ENCODE data around the gene ADGRL1. TPM values are rescaled to one million over a fixed set of nuclear protein-coding genes. Genes with fewer than 3 reads are reported as not detected.
"Not testable (repeated sequence)": the region's sequence is repeated elsewhere in the genome, so short reads cannot be mapped to it uniquely, and the experiment has no call there.

ADGRL1 gene
- total and polyA plus RNA-seq, 9 of the 15 experiments (the other 6 are each of a cell fraction or from before 2014, with no cell fraction given) = 0.14 to 37.0 (median 8.6) TPM

DNA sequence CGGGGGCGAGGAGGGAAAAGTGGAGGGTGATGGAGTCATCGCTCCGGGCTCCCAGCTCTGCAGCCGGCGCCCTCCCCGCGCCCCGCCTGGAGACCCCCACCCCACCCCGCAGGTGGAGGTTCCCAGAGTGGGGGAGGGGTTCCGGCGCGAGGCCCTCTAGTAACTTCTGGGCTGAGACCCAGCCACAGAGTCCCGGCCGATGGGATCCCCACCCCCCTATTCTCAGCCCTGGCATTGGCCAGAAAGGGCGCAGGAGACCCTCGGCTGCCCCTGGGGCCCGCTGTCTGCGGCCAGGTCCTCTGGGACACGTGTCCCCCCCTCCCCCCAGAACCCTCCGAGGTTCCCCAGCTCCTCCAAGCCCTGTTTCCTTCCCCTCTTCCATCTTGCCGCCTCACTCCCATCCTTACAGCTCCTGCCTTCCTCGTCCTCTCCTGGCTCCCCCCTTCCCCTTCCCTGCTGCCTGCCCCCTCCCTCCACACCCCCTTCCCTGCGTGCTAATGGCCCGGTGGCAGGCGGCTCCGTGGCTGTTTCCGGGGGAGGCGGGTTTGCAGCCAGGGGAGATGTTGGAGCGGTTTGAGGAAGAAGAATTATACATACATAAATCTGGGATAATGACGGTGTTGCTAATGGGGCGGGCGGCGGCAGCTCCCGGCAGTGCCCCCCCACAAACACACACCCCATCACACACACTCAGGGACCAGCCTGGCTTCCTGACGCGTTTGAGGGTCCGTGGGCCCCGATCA lies 43.2 kb upstream of the ADGRL1 start:
- H4K20me1 ChIP-seq (replicated peaks; ENCODE audit: control insufficient read depth, insufficient read depth, low read length); in situ Hi-C loops (cut with MboI); POLR2A ChIA-PET; BruUV-seq (replicated peaks); FAIRE-seq; H3K36me3 ChIP-seq (ENCODE audit: control insufficient read depth, insufficient read depth, low read length); H3K79me2 ChIP-seq (ENCODE audit: control insufficient read depth, insufficient read depth, low read length); H3K27ac ChIP-seq (ENCODE audit: extremely low read depth, low read depth, low read length); H3K27me3 ChIP-seq (ENCODE audit: control insufficient read depth in 2 of 2, insufficient read depth in 2 of 2, low read length in 2 of 2); intact Hi-C loops (cut with micrococcal nuclease); H3K9me3 ChIP-seq (replicated peaks; ENCODE audit: control insufficient read depth, insufficient read depth, low read depth, low read length); H3K9me1 ChIP-seq (ENCODE audit: control insufficient read depth, insufficient read depth, low read length): not testable (repeated sequence)
- ATAC-seq (peak; percentile 50), DNase-seq (ENCODE audit: extremely low read depth in 1 of 4, low spot score in 3 of 4) (peak in 2 of 4 experiments; percentile 11 to 13)
- Histone ChIP-seq H3K4me3 (peak overlapping the region; percentile 14; the same call in 1 of the 2 replicates), H3K9ac (ENCODE audit: insufficient read depth in 1 of 2, low read depth in 2 of 2, low read length in 2 of 2) (peak overlapping the region in 1 of 2 experiments; percentile 20; a peak in 1 of 4 replicates), H2AFZ (ENCODE audit: low read depth, low read length) (peak overlapping the region; percentile 77), H3K4me2 (ENCODE audit: insufficient read depth, low read length) (peak overlapping the region; percentile 29; the same call in 1 of the 2 replicates), H3K4me1 (replicated peaks in 1 of 2; ENCODE audit: control insufficient read depth in 2 of 2, insufficient read depth in 2 of 2, low read length in 2 of 2) (peaks cover 0 to 18% of the 10 kb centered on the region in 2 experiments; a peak in 2 of 5 replicates)
- WGBS (ENCODE audit: insufficient coverage, low coverage, missing lambda C conversion rate) = 3% methylated on average over 11 of the region's 39 CpGs
- CTCF ChIA-PET (ENCODE audit: low intra/inter-chr PET ratio) = interaction anchor here (0.6 kb wide), 1 partner anchor 185 kb away, joined by 3 read pairs; no protein-coding TSS in a partner anchor
- peak; percentile 24; the same call in 1 of the 2 replicates for TF ChIP-seq ZBTB7A (IDR thresholded peaks at IDR 0.05; ENCODE audit: borderline replicate concordance, control insufficient read depth, low read depth, low read length)
- peak; percentile 12; the same call in 1 of the 2 replicates for TF ChIP-seq NFRKB (IDR thresholded peaks at IDR 0.05; ENCODE audit: low read depth)
- TF ChIP-seq, protein P1, sequence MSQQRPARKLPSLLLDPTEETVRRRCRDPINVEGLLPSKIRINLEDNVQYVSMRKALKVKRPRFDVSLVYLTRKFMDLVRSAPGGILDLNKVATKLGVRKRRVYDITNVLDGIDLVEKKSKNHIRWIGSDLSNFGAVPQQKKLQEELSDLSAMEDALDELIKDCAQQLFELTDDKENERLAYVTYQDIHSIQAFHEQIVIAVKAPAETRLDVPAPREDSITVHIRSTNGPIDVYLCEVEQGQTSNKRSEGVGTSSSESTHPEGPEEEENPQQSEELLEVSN (IDR thresholded peaks at IDR 0.05; ENCODE audit: borderline replicate concordance in 1 of 2, extremely low read depth in 1 of 2, insufficient read depth in 1 of 2, insufficient read length in 1 of 2, low read depth in 1 of 2, low read length in 1 of 2, poor library complexity in 1 of 2, severe bottlenecking in 1 of 2) = peak in 1 of 2 experiments; percentile 29
- TF ChIP-seq RBFOX2 (IDR thresholded peaks at IDR 0.05; ENCODE audit: low read depth, low read length) = peak; percentile 34; the same call in 1 of the 2 replicates
- 0 out of 2 replicates have a peak, but pooled peaks have one; percentile 22 for TF ChIP-seq POLR2G (IDR thresholded peaks at IDR 0.05; ENCODE audit: low read depth, low read length)
- TF ChIP-seq, protein P2, sequence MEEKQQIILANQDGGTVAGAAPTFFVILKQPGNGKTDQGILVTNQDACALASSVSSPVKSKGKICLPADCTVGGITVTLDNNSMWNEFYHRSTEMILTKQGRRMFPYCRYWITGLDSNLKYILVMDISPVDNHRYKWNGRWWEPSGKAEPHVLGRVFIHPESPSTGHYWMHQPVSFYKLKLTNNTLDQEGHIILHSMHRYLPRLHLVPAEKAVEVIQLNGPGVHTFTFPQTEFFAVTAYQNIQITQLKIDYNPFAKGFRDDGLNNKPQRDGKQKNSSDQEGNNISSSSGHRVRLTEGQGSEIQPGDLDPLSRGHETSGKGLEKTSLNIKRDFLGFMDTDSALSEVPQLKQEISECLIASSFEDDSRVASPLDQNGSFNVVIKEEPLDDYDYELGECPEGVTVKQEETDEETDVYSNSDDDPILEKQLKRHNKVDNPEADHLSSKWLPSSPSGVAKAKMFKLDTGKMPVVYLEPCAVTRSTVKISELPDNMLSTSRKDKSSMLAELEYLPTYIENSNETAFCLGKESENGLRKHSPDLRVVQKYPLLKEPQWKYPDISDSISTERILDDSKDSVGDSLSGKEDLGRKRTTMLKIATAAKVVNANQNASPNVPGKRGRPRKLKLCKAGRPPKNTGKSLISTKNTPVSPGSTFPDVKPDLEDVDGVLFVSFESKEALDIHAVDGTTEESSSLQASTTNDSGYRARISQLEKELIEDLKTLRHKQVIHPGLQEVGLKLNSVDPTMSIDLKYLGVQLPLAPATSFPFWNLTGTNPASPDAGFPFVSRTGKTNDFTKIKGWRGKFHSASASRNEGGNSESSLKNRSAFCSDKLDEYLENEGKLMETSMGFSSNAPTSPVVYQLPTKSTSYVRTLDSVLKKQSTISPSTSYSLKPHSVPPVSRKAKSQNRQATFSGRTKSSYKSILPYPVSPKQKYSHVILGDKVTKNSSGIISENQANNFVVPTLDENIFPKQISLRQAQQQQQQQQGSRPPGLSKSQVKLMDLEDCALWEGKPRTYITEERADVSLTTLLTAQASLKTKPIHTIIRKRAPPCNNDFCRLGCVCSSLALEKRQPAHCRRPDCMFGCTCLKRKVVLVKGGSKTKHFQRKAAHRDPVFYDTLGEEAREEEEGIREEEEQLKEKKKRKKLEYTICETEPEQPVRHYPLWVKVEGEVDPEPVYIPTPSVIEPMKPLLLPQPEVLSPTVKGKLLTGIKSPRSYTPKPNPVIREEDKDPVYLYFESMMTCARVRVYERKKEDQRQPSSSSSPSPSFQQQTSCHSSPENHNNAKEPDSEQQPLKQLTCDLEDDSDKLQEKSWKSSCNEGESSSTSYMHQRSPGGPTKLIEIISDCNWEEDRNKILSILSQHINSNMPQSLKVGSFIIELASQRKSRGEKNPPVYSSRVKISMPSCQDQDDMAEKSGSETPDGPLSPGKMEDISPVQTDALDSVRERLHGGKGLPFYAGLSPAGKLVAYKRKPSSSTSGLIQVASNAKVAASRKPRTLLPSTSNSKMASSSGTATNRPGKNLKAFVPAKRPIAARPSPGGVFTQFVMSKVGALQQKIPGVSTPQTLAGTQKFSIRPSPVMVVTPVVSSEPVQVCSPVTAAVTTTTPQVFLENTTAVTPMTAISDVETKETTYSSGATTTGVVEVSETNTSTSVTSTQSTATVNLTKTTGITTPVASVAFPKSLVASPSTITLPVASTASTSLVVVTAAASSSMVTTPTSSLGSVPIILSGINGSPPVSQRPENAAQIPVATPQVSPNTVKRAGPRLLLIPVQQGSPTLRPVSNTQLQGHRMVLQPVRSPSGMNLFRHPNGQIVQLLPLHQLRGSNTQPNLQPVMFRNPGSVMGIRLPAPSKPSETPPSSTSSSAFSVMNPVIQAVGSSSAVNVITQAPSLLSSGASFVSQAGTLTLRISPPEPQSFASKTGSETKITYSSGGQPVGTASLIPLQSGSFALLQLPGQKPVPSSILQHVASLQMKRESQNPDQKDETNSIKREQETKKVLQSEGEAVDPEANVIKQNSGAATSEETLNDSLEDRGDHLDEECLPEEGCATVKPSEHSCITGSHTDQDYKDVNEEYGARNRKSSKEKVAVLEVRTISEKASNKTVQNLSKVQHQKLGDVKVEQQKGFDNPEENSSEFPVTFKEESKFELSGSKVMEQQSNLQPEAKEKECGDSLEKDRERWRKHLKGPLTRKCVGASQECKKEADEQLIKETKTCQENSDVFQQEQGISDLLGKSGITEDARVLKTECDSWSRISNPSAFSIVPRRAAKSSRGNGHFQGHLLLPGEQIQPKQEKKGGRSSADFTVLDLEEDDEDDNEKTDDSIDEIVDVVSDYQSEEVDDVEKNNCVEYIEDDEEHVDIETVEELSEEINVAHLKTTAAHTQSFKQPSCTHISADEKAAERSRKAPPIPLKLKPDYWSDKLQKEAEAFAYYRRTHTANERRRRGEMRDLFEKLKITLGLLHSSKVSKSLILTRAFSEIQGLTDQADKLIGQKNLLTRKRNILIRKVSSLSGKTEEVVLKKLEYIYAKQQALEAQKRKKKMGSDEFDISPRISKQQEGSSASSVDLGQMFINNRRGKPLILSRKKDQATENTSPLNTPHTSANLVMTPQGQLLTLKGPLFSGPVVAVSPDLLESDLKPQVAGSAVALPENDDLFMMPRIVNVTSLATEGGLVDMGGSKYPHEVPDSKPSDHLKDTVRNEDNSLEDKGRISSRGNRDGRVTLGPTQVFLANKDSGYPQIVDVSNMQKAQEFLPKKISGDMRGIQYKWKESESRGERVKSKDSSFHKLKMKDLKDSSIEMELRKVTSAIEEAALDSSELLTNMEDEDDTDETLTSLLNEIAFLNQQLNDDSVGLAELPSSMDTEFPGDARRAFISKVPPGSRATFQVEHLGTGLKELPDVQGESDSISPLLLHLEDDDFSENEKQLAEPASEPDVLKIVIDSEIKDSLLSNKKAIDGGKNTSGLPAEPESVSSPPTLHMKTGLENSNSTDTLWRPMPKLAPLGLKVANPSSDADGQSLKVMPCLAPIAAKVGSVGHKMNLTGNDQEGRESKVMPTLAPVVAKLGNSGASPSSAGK (IDR thresholded peaks at IDR 0.05) = 0 out of 2 replicates have a peak, but pooled peaks have one; percentile 16
- peak; percentile 13 for TF ChIP-seq MEIS2 (IDR thresholded peaks at IDR 0.05; ENCODE audit: partially characterized antibody)
